ENCODE data around the gene TIMM29. TPM values are rescaled to one million over a fixed set of nuclear protein-coding genes. Genes with fewer than 3 reads are reported as not detected.
A peak's percentile ranks its signal among the peaks of the same experiment; 100 is the strongest.

TIMM29 gene
- total and polyA plus RNA-seq, 9 of the 15 experiments (the other 6 are each of a cell fraction or from before 2014, with no cell fraction given), result 2.4 to 29.4 (median 16.3) TPM

DNA sequence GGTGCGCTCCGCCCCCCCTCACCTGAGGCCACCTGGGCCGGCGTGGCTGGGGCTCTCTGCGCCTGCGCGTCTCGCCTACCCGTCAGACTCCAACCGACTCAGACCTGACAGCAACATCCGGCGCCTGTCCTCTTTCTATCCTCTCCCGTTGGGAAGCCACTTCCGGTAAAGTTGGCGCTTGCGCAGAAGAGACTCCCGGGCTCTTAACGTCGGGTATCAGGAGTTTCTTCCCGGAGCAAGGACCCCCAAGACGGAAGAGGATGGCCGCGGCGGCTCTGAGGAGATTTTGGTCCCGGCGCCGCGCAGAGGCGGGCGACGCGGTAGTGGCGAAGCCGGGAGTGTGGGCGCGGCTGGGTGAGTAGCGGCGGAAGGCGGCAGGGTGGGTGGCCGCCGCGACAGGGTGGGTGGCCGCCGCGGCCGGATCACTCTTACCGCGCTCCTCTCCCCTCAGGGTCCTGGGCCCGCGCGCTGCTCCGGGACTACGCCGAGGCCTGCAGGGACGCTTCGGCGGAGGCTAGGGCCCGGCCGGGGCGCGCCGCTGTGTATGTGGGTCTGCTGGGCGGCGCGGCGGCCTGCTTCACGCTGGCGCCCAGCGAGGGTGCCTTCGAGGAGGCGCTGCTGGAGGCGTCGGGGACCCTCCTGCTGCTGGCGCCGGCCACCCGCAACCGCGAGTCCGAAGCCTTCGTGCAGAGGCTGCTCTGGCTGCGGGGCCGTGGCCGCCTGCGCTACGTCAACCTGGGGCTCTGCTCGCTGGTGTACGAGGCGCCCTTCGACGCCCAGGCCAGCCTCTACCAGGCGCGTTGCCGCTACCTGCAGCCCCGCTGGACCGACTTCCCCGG is at the start of gene TIMM29, which contains the start of gene YIPF2 (continued):
- TF ChIP-seq PHF20 (IDR thresholded peaks at IDR 0.05; ENCODE audit: partially characterized antibody), result peak; percentile 95
- TF ChIP-seq YY1 (IDR thresholded peaks at IDR 0.05; ENCODE audit: borderline replicate concordance in 1 of 3, control insufficient read depth in 1 of 3, extremely low read depth in 1 of 3, insufficient read depth in 3 of 3, insufficient read length in 1 of 3, insufficient replicate concordance in 2 of 3, low read depth in 1 of 3, low read length in 2 of 3), result peak; percentile 60 to 96 (median 94)
- TF ChIP-seq, protein P1, sequence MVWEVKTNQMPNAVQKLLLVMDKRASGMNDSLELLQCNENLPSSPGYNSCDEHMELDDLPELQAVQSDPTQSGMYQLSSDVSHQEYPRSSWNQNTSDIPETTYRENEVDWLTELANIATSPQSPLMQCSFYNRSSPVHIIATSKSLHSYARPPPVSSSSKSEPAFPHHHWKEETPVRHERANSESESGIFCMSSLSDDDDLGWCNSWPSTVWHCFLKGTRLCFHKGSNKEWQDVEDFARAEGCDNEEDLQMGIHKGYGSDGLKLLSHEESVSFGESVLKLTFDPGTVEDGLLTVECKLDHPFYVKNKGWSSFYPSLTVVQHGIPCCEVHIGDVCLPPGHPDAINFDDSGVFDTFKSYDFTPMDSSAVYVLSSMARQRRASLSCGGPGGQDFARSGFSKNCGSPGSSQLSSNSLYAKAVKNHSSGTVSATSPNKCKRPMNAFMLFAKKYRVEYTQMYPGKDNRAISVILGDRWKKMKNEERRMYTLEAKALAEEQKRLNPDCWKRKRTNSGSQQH (CRISPR knock-in tag; IDR thresholded peaks at IDR 0.05), result no peak
- TF ChIP-seq, protein P2, sequence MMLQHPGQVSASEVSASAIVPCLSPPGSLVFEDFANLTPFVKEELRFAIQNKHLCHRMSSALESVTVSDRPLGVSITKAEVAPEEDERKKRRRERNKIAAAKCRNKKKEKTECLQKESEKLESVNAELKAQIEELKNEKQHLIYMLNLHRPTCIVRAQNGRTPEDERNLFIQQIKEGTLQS (IDR thresholded peaks at IDR 0.05), result no peak
- TF ChIP-seq, protein P2 (CRISPR knock-in tag; conservative IDR thresholded peaks at IDR 0.05), result no peak
- no peak for TF ChIP-seq JUNB (CRISPR knock-in tag; conservative IDR thresholded peaks at IDR 0.05)
- no peak for TF ChIP-seq NUFIP1 (IDR thresholded peaks at IDR 0.05; ENCODE audit: partially characterized antibody)
- no peak for TF ChIP-seq ZNF354B (CRISPR knock-in tag; IDR thresholded peaks at IDR 0.05)
- no peak for TF ChIP-seq ZNF41 (CRISPR knock-in tag; conservative IDR thresholded peaks at IDR 0.05)
- TF ChIP-seq MCM3 (IDR thresholded peaks at IDR 0.05), result no peak
- TF ChIP-seq ZC3H11A (IDR thresholded peaks at IDR 0.05; ENCODE audit: low read depth, low read length), result 0 out of 2 replicates have a peak, but pooled peaks have one; percentile 68
- TF ChIP-seq TBL1XR1 (IDR thresholded peaks at IDR 0.05; ENCODE audit: low read length in 2 of 2), result peak in 1 of 2 experiments; percentile 59; a peak in 2 of 4 replicates
- TF ChIP-seq, protein P3, sequence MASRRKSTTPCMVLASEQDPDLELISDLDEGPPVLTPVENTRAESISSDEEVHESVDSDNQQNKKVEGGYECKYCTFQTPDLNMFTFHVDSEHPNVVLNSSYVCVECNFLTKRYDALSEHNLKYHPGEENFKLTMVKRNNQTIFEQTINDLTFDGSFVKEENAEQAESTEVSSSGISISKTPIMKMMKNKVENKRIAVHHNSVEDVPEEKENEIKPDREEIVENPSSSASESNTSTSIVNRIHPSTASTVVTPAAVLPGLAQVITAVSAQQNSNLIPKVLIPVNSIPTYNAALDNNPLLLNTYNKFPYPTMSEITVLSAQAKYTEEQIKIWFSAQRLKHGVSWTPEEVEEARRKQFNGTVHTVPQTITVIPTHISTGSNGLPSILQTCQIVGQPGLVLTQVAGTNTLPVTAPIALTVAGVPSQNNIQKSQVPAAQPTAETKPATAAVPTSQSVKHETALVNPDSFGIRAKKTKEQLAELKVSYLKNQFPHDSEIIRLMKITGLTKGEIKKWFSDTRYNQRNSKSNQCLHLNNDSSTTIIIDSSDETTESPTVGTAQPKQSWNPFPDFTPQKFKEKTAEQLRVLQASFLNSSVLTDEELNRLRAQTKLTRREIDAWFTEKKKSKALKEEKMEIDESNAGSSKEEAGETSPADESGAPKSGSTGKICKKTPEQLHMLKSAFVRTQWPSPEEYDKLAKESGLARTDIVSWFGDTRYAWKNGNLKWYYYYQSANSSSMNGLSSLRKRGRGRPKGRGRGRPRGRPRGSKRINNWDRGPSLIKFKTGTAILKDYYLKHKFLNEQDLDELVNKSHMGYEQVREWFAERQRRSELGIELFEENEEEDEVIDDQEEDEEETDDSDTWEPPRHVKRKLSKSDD (conservative IDR thresholded peaks at IDR 0.05; ENCODE audit: low read length), result peak; percentile 60; the same call in 1 of the 2 replicates
- TF ChIP-seq POLR2H (tag; IDR thresholded peaks at IDR 0.05; ENCODE audit: low read depth), result no peak
- TF ChIP-seq ZFP36 (IDR thresholded peaks at IDR 0.05; ENCODE audit: low read depth, low read length, partially characterized antibody), result peak; percentile 18
- TF ChIP-seq, protein P4, sequence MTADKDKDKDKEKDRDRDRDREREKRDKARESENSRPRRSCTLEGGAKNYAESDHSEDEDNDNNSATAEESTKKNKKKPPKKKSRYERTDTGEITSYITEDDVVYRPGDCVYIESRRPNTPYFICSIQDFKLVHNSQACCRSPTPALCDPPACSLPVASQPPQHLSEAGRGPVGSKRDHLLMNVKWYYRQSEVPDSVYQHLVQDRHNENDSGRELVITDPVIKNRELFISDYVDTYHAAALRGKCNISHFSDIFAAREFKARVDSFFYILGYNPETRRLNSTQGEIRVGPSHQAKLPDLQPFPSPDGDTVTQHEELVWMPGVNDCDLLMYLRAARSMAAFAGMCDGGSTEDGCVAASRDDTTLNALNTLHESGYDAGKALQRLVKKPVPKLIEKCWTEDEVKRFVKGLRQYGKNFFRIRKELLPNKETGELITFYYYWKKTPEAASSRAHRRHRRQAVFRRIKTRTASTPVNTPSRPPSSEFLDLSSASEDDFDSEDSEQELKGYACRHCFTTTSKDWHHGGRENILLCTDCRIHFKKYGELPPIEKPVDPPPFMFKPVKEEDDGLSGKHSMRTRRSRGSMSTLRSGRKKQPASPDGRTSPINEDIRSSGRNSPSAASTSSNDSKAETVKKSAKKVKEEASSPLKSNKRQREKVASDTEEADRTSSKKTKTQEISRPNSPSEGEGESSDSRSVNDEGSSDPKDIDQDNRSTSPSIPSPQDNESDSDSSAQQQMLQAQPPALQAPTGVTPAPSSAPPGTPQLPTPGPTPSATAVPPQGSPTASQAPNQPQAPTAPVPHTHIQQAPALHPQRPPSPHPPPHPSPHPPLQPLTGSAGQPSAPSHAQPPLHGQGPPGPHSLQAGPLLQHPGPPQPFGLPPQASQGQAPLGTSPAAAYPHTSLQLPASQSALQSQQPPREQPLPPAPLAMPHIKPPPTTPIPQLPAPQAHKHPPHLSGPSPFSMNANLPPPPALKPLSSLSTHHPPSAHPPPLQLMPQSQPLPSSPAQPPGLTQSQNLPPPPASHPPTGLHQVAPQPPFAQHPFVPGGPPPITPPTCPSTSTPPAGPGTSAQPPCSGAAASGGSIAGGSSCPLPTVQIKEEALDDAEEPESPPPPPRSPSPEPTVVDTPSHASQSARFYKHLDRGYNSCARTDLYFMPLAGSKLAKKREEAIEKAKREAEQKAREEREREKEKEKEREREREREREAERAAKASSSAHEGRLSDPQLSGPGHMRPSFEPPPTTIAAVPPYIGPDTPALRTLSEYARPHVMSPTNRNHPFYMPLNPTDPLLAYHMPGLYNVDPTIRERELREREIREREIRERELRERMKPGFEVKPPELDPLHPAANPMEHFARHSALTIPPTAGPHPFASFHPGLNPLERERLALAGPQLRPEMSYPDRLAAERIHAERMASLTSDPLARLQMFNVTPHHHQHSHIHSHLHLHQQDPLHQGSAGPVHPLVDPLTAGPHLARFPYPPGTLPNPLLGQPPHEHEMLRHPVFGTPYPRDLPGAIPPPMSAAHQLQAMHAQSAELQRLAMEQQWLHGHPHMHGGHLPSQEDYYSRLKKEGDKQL (CRISPR knock-in tag; IDR thresholded peaks at IDR 0.05; ENCODE audit: borderline replicate concordance), result no peak

All from K562 (cell line).